ENCODE data around the gene PDCL3.

- TF ChIP-seq, protein P1, sequence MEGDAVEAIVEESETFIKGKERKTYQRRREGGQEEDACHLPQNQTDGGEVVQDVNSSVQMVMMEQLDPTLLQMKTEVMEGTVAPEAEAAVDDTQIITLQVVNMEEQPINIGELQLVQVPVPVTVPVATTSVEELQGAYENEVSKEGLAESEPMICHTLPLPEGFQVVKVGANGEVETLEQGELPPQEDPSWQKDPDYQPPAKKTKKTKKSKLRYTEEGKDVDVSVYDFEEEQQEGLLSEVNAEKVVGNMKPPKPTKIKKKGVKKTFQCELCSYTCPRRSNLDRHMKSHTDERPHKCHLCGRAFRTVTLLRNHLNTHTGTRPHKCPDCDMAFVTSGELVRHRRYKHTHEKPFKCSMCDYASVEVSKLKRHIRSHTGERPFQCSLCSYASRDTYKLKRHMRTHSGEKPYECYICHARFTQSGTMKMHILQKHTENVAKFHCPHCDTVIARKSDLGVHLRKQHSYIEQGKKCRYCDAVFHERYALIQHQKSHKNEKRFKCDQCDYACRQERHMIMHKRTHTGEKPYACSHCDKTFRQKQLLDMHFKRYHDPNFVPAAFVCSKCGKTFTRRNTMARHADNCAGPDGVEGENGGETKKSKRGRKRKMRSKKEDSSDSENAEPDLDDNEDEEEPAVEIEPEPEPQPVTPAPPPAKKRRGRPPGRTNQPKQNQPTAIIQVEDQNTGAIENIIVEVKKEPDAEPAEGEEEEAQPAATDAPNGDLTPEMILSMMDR (IDR thresholded peaks at IDR 0.05) = no peak
- no peak for TF ChIP-seq POLR2A (IDR thresholded peaks at IDR 0.05)
Measured at GRCh38 chr2:100596465-100596864, 33.7 kb downstream of the PDCL3 start.
